HepG2 (cell line): ENCODE results near the gene MAP3K9. TPM values are rescaled to one million over a fixed set of nuclear protein-coding genes. Genes with fewer than 3 reads are reported as not detected.

Experiments used
- CBX5 ChIP-seq: sonication (generic); formaldehyde crosslinking; IDR thresholded peaks from 2 replicates; pipeline ENCODE4 v1.4.0; 2020; ENCODE audit warnings: missing genetic modification reagents, borderline replicate concordance
- CENPX ChIP-seq: sonication (generic); formaldehyde crosslinking; IDR thresholded peaks from 2 replicates; pipeline ENCODE4 v1.9.0; 2021; ENCODE audit warnings: mild to moderate bottlenecking, missing genetic modification reagents, moderate library complexity
- FOXK1 ChIP-seq: sonication (generic); formaldehyde crosslinking; IDR thresholded peaks from 2 replicates; pipeline ENCODE4 v1.4.0; 2020; ENCODE audit warnings: low read depth, missing genetic modification reagents, borderline replicate concordance
- HNF1A ChIP-seq, 2 experiments: sonication (generic) in 1 of 2; formaldehyde crosslinking in 1 of 2; IDR thresholded peaks; 2 replicates each; pipeline versions ENCODE4 v1.4.0 to v1.6.1; 2016 to 2020; ENCODE audit warnings: borderline replicate concordance in 1 of 2, low read depth in 1 of 2, mild to moderate bottlenecking in 1 of 2, missing genetic modification reagents in 1 of 2
- LBX2 ChIP-seq: sonication (generic); formaldehyde crosslinking; IDR thresholded peaks from 2 replicates; pipeline ENCODE4 v1.5.0; 2020; ENCODE audit warnings: missing genetic modification reagents, mild to moderate bottlenecking, borderline replicate concordance
- PHF21A ChIP-seq: sonication (generic); formaldehyde crosslinking; IDR thresholded peaks from 2 replicates; pipeline ENCODE4 v1.5.0; 2020; ENCODE audit warnings: mild to moderate bottlenecking, missing genetic modification reagents
- POGZ ChIP-seq: sonication (generic); formaldehyde crosslinking; IDR thresholded peaks from 2 replicates; pipeline ENCODE4 v1.4.0; 2020; ENCODE audit warnings: mild to moderate bottlenecking, missing genetic modification reagents
- TERF1 ChIP-seq: sonication (generic); formaldehyde crosslinking; IDR thresholded peaks from 2 replicates; pipeline ENCODE4 v1.8.0; 2022; ENCODE audit warnings: mild to moderate bottlenecking, missing genetic modification reagents, moderate library complexity
- ZBED4 ChIP-seq: sonication (generic); formaldehyde crosslinking; IDR thresholded peaks from 2 replicates; pipeline ENCODE4 v1.4.0; 2020; ENCODE audit warnings: missing genetic modification reagents, borderline replicate concordance
- ZNF264 ChIP-seq: sonication (generic); formaldehyde crosslinking; IDR thresholded peaks from 2 replicates; pipeline ENCODE4 v1.4.0; 2020; ENCODE audit warnings: missing genetic modification reagents
- ZNF629 ChIP-seq: sonication (generic); formaldehyde crosslinking; conservative IDR thresholded peaks from 2 replicates; pipeline ENCODE4 v1.5.0; 2020; ENCODE audit warnings: missing genetic modification reagents
- ZNF670 ChIP-seq: sonication (generic); formaldehyde crosslinking; IDR thresholded peaks from 2 replicates; pipeline ENCODE4 v1.8.0; 2022; ENCODE audit warnings: mild to moderate bottlenecking, missing genetic modification reagents, borderline replicate concordance
- ZNF678 ChIP-seq: sonication (generic); formaldehyde crosslinking; IDR thresholded peaks from 2 replicates; pipeline ENCODE4 v1.4.0; 2020; ENCODE audit warnings: mild to moderate bottlenecking, missing genetic modification reagents
- ZSCAN20 ChIP-seq: sonication (generic); formaldehyde crosslinking; IDR thresholded peaks from 2 replicates; pipeline ENCODE4 v1.4.0; 2020; ENCODE audit warnings: missing genetic modification reagents, mild to moderate bottlenecking, borderline replicate concordance
- polyA plus RNA-seq, 8 experiments: library from polyadenylated mRNA; depleted of rRNA in 3 of 8; stranded (reverse) in 7 of 8; unstranded in 1 of 8; fragments of >200 nt; fragmentation: Illumina TruSeq in 4 of 8; extraction: Trizol in 4 of 8; gene quantifications; 2 replicates each; pipeline versions ENCODE4 v1.2.1 to v1.2.3, GENCODE V29; 2011 to 2016; ENCODE audit warnings: low read depth in 4 of 8, missing spikeins in 1 of 8, mixed read lengths in 1 of 8; ENCODE audit not compliant: insufficient read depth in 1 of 8
- total RNA-seq, 5 experiments: library from RNA; depleted of rRNA; stranded (reverse); fragments of >200 nt; fragmentation: Illumina TruSeq; extraction: Trizol; gene quantifications; 2 replicates each; pipeline ENCODE4 v1.2.3, GENCODE V29; 2016; ENCODE audit warnings: low read depth in 1 of 5
- TF ChIP-seq, protein P1 (sequence below): sonication (generic); formaldehyde crosslinking; IDR thresholded peaks from 2 replicates; pipeline ENCODE4 v1.9.0; 2021; ENCODE audit warnings: missing genetic modification reagents, borderline replicate concordance

Gene MAP3K9
- total and polyA plus RNA-seq, 2 of the 13 experiments (the other 11 are each of a cell fraction or from before 2014, with no cell fraction given), result 4.3 to 4.5 TPM

GRCh38 chr14:70809225-70810219 is at the start of gene MAP3K9 (continued):
- TF ChIP-seq ZNF264 (CRISPR knock-in tag) (no peak), PHF21A (peak; percentile 65), HNF1A (IDR thresholded peaks at IDR 0.05; ENCODE audit: low read depth) (no peak), HNF1A (CRISPR knock-in tag; IDR thresholded peaks at IDR 0.05; ENCODE audit: borderline replicate concordance) (peak; percentile 28; the same call in 1 of the 2 replicates), ZNF670 (CRISPR knock-in tag) (0 out of 2 replicates have a peak, but pooled peaks have one; percentile 21), ZBED4 (CRISPR knock-in tag) (peak; percentile 51; the same call in 1 of the 2 replicates), TERF1 (no peak), CENPX (no peak), ZSCAN20 (no peak), FOXK1 (CRISPR knock-in tag) (peak; percentile 40; the same call in 1 of the 2 replicates), ZNF629 (CRISPR knock-in tag) (no peak), CBX5 (CRISPR knock-in tag) (no peak), ZNF678 (CRISPR knock-in tag) (no peak), LBX2 (CRISPR knock-in tag) (no peak), POGZ (0 out of 2 replicates have a peak, but pooled peaks have one; percentile 36)
- TF ChIP-seq, protein P1, sequence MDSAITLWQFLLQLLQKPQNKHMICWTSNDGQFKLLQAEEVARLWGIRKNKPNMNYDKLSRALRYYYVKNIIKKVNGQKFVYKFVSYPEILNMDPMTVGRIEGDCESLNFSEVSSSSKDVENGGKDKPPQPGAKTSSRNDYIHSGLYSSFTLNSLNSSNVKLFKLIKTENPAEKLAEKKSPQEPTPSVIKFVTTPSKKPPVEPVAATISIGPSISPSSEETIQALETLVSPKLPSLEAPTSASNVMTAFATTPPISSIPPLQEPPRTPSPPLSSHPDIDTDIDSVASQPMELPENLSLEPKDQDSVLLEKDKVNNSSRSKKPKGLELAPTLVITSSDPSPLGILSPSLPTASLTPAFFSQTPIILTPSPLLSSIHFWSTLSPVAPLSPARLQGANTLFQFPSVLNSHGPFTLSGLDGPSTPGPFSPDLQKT (CRISPR knock-in tag), result no peak
